Activated naive CD4-positive, alpha-beta T cell treated with anti-CD3 and anti-CD28 coated beads, Interleukin-2, amount 50 U/mL, for 16 hours (primary cell): ENCODE results near the gene GRK1.

Source experiments
- DNase-seq: peaks from one replicate; pipeline ENCODE4 v3.0.0-alpha.2; 2020

GRK1 gene

GRCh38 chr13:113763254-113763653, 96.2 kb downstream of the GRK1 start:
- no peak for DNase-seq

DNA sequence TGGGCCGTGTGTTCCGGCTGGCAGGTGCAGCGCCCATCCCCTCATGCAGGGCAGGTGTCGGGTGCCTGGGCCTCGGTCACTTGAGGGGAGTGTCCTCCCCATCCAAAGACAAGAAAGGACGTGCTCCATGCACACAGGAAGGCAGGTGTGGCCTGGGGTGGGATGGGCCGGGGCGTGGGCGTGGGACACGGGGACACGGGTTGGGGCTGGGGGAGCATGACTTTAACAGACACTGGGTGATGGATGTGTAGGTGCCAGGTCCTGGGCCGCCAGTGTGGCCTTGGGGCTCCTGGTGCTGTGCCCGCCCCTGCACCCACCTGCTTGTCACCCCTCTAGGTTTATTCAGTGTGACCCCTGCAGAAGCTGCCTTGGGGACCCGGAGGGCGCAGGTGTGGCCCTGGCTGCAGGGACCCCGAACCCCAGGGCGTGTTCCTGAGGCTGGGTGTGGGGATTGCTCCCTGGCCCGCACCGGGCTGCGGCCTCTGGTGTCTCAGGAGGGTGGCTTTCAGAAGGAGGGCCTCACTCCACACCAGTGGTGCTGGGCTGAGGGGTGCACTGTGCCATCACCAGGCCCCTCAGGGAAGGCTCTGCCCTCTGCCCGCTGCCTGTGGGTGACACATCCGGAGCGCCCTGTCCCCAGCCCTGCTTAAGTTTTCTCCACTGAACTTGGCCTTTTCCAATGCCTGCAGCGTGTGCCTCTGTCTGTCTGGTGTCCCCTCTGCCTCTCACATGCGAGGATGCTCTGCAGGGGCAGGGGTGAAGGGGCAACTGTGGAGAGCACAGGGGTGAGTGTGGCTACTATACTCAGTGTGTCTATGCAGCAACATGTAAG, 97.2 kb downstream of the GRK1 start:
- no peak for DNase-seq

DNA sequence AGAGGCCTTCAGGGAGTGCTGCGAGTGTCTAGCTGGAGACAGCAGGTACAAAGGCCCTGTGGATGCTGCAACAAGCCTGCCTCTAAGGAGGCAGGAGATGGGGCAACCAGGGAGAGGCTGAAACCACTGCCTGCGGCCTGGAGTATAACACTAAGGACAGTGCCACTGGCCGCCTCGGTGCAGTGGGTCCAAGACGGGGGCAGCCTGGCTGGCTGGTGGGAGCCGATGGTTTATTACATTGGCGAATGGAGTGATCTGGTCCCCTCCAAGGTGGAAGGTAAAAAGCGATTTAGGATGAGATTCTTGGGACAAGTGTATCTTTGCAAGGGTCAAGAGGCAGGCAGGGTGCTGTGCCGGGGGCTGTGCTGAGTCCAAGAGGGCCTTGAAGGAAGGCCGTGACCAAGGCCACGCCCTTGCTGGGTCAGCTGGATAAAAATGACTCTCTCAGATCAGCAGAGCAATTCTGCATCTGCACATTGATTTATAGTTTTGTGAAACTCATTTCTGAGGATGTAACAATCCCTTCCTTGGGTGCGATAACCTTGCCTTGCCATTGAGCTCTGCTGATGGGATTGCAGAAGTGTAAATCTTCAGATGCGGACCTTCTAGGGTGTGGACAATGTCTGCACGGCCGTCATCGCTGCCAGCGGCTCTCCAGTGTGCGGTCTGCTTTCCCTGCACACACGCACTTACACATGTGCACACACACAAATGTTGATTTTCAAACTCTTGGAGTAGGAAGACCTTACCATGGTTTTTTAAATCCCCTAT, 98.0 kb downstream of the GRK1 start:
- no peak for DNase-seq

GRCh38 chr13:113765564-113765910, 98.5 kb downstream of the GRK1 start:
- DNase-seq, result no peak

DNA sequence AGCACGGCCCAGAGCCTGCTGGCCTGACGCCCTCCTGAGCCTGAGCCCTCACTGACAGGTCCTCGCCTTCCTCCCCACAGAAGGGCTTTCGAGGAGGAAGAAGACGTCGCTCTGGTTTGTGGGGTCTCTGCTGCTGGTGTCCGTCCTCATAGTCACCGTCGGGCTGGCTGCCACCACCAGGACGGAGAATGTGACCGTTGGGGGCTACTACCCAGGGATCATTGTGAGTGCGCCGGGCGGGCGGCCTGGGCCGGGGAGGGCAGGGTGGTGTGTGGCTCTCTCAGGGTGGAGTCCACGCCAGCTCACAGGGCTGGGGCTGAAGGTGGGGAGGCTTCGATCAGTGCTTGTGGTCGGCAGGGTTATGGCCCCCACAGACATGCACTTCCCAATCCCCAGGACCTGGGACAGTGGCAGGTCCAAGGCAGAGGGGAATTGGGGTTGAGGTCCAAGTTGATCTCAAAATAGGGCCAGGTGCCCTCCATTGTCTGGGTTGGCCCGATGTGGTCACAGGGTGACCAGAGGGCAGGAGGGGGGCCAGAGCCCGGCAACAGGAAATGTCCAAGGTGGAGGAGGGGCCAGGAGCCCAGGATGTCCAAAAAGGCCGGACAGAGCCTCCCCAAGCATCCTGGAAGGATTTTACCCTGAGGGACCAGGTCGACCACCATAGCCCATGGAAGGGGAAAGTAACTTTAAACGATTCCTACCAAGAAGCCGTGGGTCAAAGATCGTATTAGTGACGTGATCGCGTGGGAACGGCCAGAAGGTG, 99.2 kb downstream of the GRK1 start:
- DNase-seq, result no peak

GRCh38 chr13:113767366-113767765, 100.3 kb downstream of the GRK1 start:
- DNase-seq, result no peak

GRCh38 chr13:113768018-113768905, 101.2 kb downstream of the GRK1 start:
- DNase-seq, result no peak

- DNase-seq, result no peak
These were observed 102.1 kb downstream of the GRK1 start for GRCh38 chr13:113769106-113769505.

GRCh38 chr13:113769881-113770280, 102.9 kb downstream of the GRK1 start:
- no peak for DNase-seq

- DNase-seq, result no peak
These were observed 103.4 kb downstream of the GRK1 start for GRCh38 chr13:113770441-113770840.

- no peak for DNase-seq
These were observed 103.9 kb downstream of the GRK1 start for GRCh38 chr13:113770937-113771336.

DNA sequence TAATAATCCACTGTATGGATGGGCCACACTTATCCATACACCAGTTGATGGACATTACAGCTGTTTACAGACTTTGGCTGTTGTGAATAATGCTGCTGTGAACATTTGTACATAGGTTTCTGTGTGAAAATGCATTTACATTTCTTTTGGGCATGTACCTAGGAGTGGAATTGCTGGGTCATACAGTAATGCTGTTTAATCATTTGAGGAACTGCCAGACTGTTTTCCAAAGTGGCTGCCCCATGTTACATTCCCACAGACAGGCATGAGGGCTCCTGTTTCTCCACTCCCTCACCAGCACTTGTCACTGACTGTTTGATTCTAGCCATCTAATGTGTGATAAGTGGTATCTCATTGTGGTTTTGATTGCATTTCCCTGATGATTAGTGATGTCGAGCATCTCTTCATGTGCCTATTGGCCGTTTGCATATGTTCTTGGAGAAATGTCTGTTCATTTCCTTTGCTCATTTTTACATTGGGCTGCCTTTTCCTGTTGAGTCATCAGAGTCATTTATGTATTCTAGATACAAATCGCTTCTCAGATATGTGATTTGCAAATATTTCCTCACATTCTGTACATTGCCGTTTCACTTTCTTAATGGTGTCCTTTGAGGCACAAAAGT, 104.8 kb downstream of the GRK1 start:
- no peak for DNase-seq

- DNase-seq, result no peak
These were observed 107.4 kb downstream of the GRK1 start for GRCh38 chr13:113774177-113775107.

- no peak for DNase-seq
These were observed 108.6 kb downstream of the GRK1 start for GRCh38 chr13:113775451-113776145.

DNA sequence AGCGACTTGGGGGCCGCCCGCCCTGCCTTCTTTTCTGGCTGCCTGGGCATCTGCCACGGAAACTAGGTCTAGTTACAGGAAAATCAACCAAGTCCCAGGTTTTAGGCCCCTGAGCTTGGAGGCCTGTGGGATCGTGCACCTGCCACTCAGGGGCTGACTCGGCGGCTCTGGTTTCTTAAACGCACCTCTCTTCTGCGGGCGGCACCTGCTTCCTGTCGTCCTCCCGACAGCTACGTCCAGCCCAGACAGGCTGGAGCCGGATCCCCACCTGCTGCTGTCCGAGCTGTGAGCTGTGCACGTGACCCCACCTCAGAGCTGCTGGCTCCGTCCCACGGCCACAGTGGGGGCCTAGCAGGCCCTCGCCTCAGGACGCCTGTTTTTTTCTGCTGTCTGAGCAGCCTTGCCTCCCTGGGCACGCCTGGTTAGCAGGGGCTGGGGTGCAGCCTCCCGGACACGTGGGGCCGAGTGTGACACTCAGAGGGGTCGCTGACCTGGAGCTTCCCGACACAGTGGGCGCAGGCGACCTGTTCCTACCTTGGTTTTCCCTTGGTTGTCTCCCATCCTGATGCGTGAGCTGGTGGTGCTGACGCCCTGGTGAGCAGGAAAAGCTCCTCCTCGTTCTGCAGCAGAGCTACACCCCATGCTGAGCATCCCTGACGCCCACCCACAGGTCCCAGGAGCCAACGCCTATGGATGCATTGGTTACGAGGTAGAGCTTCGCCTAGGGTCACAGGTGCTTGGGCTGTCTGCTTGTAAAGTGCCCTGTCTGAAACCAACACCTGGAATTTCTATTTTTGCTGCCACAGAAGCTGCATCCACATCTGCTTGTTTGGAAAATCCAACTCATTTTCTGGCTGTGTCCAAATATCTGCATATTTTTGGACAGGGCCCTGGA, 109.5 kb downstream of the GRK1 start:
- no peak for DNase-seq

GRCh38 chr13:113777311-113778260, 110.6 kb downstream of the GRK1 start:
- no peak for DNase-seq

- no peak for DNase-seq
These were observed 114.6 kb downstream of the GRK1 start for GRCh38 chr13:113781571-113781970.

DNA sequence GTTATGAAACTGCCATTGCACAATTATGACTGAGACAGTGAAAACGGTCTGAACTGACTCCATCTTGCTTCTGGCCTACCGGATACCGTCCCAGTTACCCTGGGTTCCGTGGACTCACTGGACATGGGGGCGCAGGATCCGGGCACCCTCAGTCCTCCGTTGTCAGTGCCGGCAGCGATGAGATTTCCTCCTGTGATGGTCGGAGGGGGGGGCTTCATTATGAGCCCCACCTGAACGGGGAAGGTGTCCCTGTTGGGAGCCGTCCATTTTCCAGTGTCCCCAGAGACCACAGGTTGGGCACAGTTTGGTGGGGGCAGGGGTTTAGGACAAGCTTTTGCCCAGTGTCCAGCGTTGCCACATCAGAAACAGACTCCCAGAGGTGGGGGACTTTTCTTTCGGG, 115.5 kb downstream of the GRK1 start:
- DNase-seq, result no peak
